ENCODE data around the gene ALG1.

ALG1 gene

GRCh38 chr16:5056352-5056751, 15.3 kb upstream of the ALG1 start:
- no peaks in the 10 kb centered on the region for H3F3A ChIP-seq (ENCODE audit: insufficient read depth, low read length)
- no peak for TF ChIP-seq EZH2phosphoT487 (IDR thresholded peaks at IDR 0.05; ENCODE audit: low read length)
- TF ChIP-seq CTCF (IDR thresholded peaks at IDR 0.05; ENCODE audit: low read length) = peak; percentile 48
- no peak for TF ChIP-seq EZH2 (optimal IDR thresholded peaks at IDR 0.05; ENCODE audit: low read depth, low read length)
- DNase-seq = peak; percentile 24
- H3K27ac ChIP-seq (ENCODE audit: low read length) = no peak overlapping the region
- H3K9ac ChIP-seq (ENCODE audit: low read length) = no peak overlapping the region
- no peaks in the 10 kb centered on the region for H4K20me1 ChIP-seq (ENCODE audit: insufficient read depth, low read length)
- no peaks in the 10 kb centered on the region for H3K9me3 ChIP-seq (replicated peaks; ENCODE audit: insufficient read depth, low read length)
- H3K4me1 ChIP-seq (ENCODE audit: low read length) = no peaks in the 10 kb centered on the region
- no peak overlapping the region for H3K4me3 ChIP-seq (ENCODE audit: low read length)
- H3K4me2 ChIP-seq (ENCODE audit: low read depth, low read length) = no peak overlapping the region
- H3K9me2 ChIP-seq (replicated peaks; ENCODE audit: insufficient read depth, low read length) = no peaks in the 10 kb centered on the region
- H3K79me2 ChIP-seq (ENCODE audit: low read length) = no peaks in the 10 kb centered on the region
- H3K27me3 ChIP-seq (replicated peaks; ENCODE audit: insufficient read depth, low read length) = peaks cover 18% of the 10 kb centered on the region
- no peak overlapping the region for H2AFZ ChIP-seq (ENCODE audit: low read length)
- H3K36me3 ChIP-seq (replicated peaks; ENCODE audit: insufficient read depth, low read length) = no peaks in the 10 kb centered on the region

GRCh38 chr16:5058476-5058875, 13.2 kb upstream of the ALG1 start:
- Histone ChIP-seq H3K4me2 (ENCODE audit: low read depth, low read length) (no peak overlapping the region), H3F3A (ENCODE audit: insufficient read depth, low read length) (no peaks in the 10 kb centered on the region), H3K27ac (ENCODE audit: low read length) (no peak overlapping the region), H3K27me3 (replicated peaks; ENCODE audit: insufficient read depth, low read length) (peaks cover 30% of the 10 kb centered on the region), H3K4me3 (ENCODE audit: low read length) (no peak overlapping the region), H2AFZ (ENCODE audit: low read length) (no peak overlapping the region), H3K9me2 (replicated peaks; ENCODE audit: insufficient read depth, low read length) (no peaks in the 10 kb centered on the region), H3K9ac (ENCODE audit: low read length) (no peak overlapping the region), H3K9me3 (replicated peaks; ENCODE audit: insufficient read depth, low read length) (no peaks in the 10 kb centered on the region), H3K4me1 (ENCODE audit: low read length) (no peaks in the 10 kb centered on the region), H3K79me2 (ENCODE audit: low read length) (no peaks in the 10 kb centered on the region), H3K36me3 (replicated peaks; ENCODE audit: insufficient read depth, low read length) (no peaks in the 10 kb centered on the region), H4K20me1 (ENCODE audit: insufficient read depth, low read length) (no peaks in the 10 kb centered on the region)
- TF ChIP-seq CTCF (IDR thresholded peaks at IDR 0.05; ENCODE audit: low read length) (no peak), EZH2phosphoT487 (IDR thresholded peaks at IDR 0.05; ENCODE audit: low read length) (no peak), EZH2 (optimal IDR thresholded peaks at IDR 0.05; ENCODE audit: low read depth, low read length) (no peak)
- DNase-seq = no peak

GRCh38 chr16:5059386-5060072, 12.1 kb upstream of the ALG1 start:
- Histone ChIP-seq H3K9me3 (replicated peaks; ENCODE audit: insufficient read depth, low read length) (no peaks in the 10 kb centered on the region), H3K36me3 (replicated peaks; ENCODE audit: insufficient read depth, low read length) (no peaks in the 10 kb centered on the region), H4K20me1 (ENCODE audit: insufficient read depth, low read length) (no peaks in the 10 kb centered on the region), H3K79me2 (ENCODE audit: low read length) (no peaks in the 10 kb centered on the region), H3K9ac (ENCODE audit: low read length) (no peak overlapping the region), H3K9me2 (replicated peaks; ENCODE audit: insufficient read depth, low read length) (no peaks in the 10 kb centered on the region), H3K4me2 (ENCODE audit: low read depth, low read length) (no peak overlapping the region), H2AFZ (ENCODE audit: low read length) (no peak overlapping the region), H3K27ac (ENCODE audit: low read length) (no peak overlapping the region), H3K4me1 (ENCODE audit: low read length) (no peaks in the 10 kb centered on the region), H3F3A (ENCODE audit: insufficient read depth, low read length) (no peaks in the 10 kb centered on the region), H3K27me3 (replicated peaks; ENCODE audit: insufficient read depth, low read length) (peaks cover 38% of the 10 kb centered on the region), H3K4me3 (ENCODE audit: low read length) (no peak overlapping the region)
- no peak for DNase-seq
- TF ChIP-seq CTCF (IDR thresholded peaks at IDR 0.05; ENCODE audit: low read length) (no peak), EZH2phosphoT487 (IDR thresholded peaks at IDR 0.05; ENCODE audit: low read length) (no peak)
